Measurements from ENCODE around the gene MARF1.
"Not testable (repeated sequence)": the region's sequence is repeated elsewhere in the genome, so short reads cannot be mapped to it uniquely, and the experiment has no call there.

- TF ChIP-seq, protein P1, sequence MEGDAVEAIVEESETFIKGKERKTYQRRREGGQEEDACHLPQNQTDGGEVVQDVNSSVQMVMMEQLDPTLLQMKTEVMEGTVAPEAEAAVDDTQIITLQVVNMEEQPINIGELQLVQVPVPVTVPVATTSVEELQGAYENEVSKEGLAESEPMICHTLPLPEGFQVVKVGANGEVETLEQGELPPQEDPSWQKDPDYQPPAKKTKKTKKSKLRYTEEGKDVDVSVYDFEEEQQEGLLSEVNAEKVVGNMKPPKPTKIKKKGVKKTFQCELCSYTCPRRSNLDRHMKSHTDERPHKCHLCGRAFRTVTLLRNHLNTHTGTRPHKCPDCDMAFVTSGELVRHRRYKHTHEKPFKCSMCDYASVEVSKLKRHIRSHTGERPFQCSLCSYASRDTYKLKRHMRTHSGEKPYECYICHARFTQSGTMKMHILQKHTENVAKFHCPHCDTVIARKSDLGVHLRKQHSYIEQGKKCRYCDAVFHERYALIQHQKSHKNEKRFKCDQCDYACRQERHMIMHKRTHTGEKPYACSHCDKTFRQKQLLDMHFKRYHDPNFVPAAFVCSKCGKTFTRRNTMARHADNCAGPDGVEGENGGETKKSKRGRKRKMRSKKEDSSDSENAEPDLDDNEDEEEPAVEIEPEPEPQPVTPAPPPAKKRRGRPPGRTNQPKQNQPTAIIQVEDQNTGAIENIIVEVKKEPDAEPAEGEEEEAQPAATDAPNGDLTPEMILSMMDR (IDR thresholded peaks at IDR 0.05; ENCODE audit: low read depth, low read length): not testable (repeated sequence)
- not testable (repeated sequence) for TF ChIP-seq MAX (IDR thresholded peaks at IDR 0.05; ENCODE audit: low read depth, low read length); POLR2A (IDR thresholded peaks at IDR 0.05; ENCODE audit: extremely low read depth, insufficient read length); MYC (IDR thresholded peaks at IDR 0.05; ENCODE audit: low read depth, low read length)
Measured at GRCh38 chr16:15655561-15655960, 12.6 kb upstream of the MARF1 start.
